ENCODE measurements around the gene KCNJ15. TPM values are rescaled to one million over a fixed set of nuclear protein-coding genes. Genes with fewer than 3 reads are reported as not detected.

KCNJ15 gene
- total RNA-seq, 1 experiment from 2014 or later = not detected

DNA sequence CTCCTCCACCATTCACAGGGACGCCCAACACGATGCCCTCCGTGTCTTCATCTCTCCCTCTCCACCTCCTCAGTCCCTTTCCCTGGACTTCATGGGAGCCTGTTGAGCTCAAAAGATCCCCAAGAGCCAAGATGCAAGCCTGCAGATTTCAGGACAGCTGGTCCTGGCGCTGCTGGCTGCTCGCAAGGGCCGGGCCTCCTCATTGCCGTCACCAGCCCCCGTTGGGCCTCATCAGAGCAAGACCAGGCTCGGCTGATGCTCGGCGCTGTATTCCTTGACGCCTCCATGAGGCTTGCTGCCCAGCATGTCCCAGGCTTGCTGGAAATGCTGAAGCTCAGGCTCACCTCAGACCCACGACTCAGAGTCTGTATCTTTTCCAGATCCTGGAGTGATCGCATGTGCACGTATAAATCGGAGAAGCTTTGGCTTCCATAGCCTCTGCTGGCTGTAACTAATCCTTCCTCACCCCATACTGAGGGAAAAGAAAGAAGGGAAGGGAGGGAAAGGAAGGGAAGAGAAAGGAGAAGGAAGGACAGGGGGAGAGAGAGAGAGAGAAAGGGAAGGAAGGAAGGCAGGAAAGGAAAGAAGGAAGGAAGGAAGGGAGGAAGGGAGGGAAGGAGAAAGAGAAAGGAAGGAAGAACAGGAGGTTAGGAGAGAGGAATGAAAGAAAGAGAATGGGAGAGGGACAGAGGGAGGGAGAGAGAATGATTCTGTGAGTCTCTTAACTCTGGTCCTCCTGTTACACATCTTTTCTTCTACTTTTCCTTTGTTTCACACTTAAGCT lies 94.6 kb downstream of the KCNJ15 start:
- H2AFZ ChIP-seq (ENCODE audit: low read depth, low read length, poor library complexity, severe bottlenecking) = no peak overlapping the region
- intact Hi-C loops (cut with micrococcal nuclease) = no loop called here
- H3K4me3 ChIP-seq (replicated peaks in 1 of 2; ENCODE audit: low read depth in 1 of 2, low read length in 2 of 2) = no peak overlapping the region
- ChIA-PET CTCF (interaction anchor here (0.8 to 2.0 kb wide), 9 partner anchors 132 to 677 kb away, joined by 3 to 14 read pairs (median 7); no protein-coding TSS in a partner anchor), RAD21 (ENCODE audit: low non-redundant PET in 1 of 2, low total read pairs in 2 of 2, uncharacterized antibody in 2 of 2, unreplicated experiment in 2 of 2) (no interaction called here), POLR2A (no interaction called here)
- no peaks in the 10 kb centered on the region for H3K79me2 ChIP-seq (ENCODE audit: insufficient read depth, low read length)
- H3K4me2 ChIP-seq (ENCODE audit: low read length) = no peak overlapping the region
- peaks cover 4% of the 10 kb centered on the region; the same call in 1 of the 2 replicates for H3K27me3 ChIP-seq (ENCODE audit: insufficient read depth, low read length)
- H3K4me1 ChIP-seq (ENCODE audit: control insufficient read depth in 1 of 2, insufficient read depth in 2 of 2, low read length in 2 of 2) = no peaks in the 10 kb centered on the region; a peak in 1 of 4 replicates
- BruUV-seq (replicated peaks) = no TSS peak
- H3K9ac ChIP-seq (ENCODE audit: low read length) = no peak overlapping the region
- ATAC-seq = no peak
- DNase-seq (ENCODE audit: low read depth, low spot score) = no peak
- H4K20me1 ChIP-seq (ENCODE audit: insufficient read depth) = no peaks in the 10 kb centered on the region
- TF ChIP-seq ELF1 (IDR thresholded peaks at IDR 0.05; ENCODE audit: borderline replicate concordance, low read depth) = no peak
- no peak for TF ChIP-seq CEBPB (IDR thresholded peaks at IDR 0.05; ENCODE audit: low read depth)
- TF ChIP-seq, protein P1, sequence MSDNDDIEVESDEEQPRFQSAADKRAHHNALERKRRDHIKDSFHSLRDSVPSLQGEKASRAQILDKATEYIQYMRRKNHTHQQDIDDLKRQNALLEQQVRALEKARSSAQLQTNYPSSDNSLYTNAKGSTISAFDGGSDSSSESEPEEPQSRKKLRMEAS (IDR thresholded peaks at IDR 0.05) = no peak
- TF ChIP-seq, protein P2, sequence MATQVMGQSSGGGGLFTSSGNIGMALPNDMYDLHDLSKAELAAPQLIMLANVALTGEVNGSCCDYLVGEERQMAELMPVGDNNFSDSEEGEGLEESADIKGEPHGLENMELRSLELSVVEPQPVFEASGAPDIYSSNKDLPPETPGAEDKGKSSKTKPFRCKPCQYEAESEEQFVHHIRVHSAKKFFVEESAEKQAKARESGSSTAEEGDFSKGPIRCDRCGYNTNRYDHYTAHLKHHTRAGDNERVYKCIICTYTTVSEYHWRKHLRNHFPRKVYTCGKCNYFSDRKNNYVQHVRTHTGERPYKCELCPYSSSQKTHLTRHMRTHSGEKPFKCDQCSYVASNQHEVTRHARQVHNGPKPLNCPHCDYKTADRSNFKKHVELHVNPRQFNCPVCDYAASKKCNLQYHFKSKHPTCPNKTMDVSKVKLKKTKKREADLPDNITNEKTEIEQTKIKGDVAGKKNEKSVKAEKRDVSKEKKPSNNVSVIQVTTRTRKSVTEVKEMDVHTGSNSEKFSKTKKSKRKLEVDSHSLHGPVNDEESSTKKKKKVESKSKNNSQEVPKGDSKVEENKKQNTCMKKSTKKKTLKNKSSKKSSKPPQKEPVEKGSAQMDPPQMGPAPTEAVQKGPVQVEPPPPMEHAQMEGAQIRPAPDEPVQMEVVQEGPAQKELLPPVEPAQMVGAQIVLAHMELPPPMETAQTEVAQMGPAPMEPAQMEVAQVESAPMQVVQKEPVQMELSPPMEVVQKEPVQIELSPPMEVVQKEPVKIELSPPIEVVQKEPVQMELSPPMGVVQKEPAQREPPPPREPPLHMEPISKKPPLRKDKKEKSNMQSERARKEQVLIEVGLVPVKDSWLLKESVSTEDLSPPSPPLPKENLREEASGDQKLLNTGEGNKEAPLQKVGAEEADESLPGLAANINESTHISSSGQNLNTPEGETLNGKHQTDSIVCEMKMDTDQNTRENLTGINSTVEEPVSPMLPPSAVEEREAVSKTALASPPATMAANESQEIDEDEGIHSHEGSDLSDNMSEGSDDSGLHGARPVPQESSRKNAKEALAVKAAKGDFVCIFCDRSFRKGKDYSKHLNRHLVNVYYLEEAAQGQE (IDR thresholded peaks at IDR 0.05; ENCODE audit: low read depth) = no peak
- no peak for TF ChIP-seq EZH2phosphoT487 (IDR thresholded peaks at IDR 0.05; ENCODE audit: borderline replicate concordance)
- TF ChIP-seq RAD21 (IDR thresholded peaks at IDR 0.05; ENCODE audit: low read depth) = no peak
- TF ChIP-seq SP1 (IDR thresholded peaks at IDR 0.05; ENCODE audit: low read depth) = no peak
- no peak for TF ChIP-seq EZH2 (IDR thresholded peaks at IDR 0.05)
- no peak for TF ChIP-seq ZNF274 (IDR thresholded peaks at IDR 0.05; ENCODE audit: low read depth, low read length)
- TF ChIP-seq TCF7L2 (IDR thresholded peaks at IDR 0.05; ENCODE audit: borderline replicate concordance, extremely low read depth, insufficient read depth, insufficient read length) = no peak
- no peak for TF ChIP-seq JUND (IDR thresholded peaks at IDR 0.05)
- TF ChIP-seq YY1 (IDR thresholded peaks at IDR 0.05; ENCODE audit: extremely low read depth, insufficient replicate concordance, low read depth, low read length) = no peak
- no peak for TF ChIP-seq ZFX (IDR thresholded peaks at IDR 0.05)
- no peak for TF ChIP-seq FOSL1 (IDR thresholded peaks at IDR 0.05; ENCODE audit: low read depth)
- TF ChIP-seq POLR2A (IDR thresholded peaks at IDR 0.05; ENCODE audit: borderline replicate concordance, extremely low read depth, insufficient read depth, insufficient read length) = no peak
- TF ChIP-seq ATF3 (IDR thresholded peaks at IDR 0.05) = no peak
- TF ChIP-seq CBX3 (IDR thresholded peaks at IDR 0.05; ENCODE audit: low read depth) = no peak
- TF ChIP-seq CTCF (IDR thresholded peaks at IDR 0.05 in 2 of 3, conservative IDR thresholded peaks at IDR 0.05 in 1 of 3; ENCODE audit: borderline replicate concordance in 1 of 3, insufficient read depth in 1 of 3, low read depth in 2 of 3, low read length in 2 of 3) = no peak
- no peaks in the 10 kb centered on the region for H3K9me2 ChIP-seq (ENCODE audit: insufficient read depth)
- H3K36me3 ChIP-seq (ENCODE audit: control insufficient read depth in 1 of 2, insufficient read depth in 2 of 2, low read length in 2 of 2) = no peaks in the 10 kb centered on the region
- H3K27ac ChIP-seq (ENCODE audit: low read depth, low read length) = no peak overlapping the region
- H3K9me3 ChIP-seq (ENCODE audit: control insufficient read depth in 1 of 2, insufficient read depth in 1 of 2, low read depth in 1 of 2, low read length in 2 of 2) = no peaks in the 10 kb centered on the region

Data from HCT116 (cell line).